Measurements from ENCODE around the gene PARP1. TPM values are rescaled to one million over a fixed set of nuclear protein-coding genes. Genes with fewer than 3 reads are reported as not detected.
A peak's percentile ranks its signal among the peaks of the same experiment; 100 is the strongest.

The PARP1 gene
- polyA plus RNA-seq, 1 donor from 2014 or later = 321 TPM

GRCh38 chr1:226312065-226312464 lies 95.8 kb downstream of the PARP1 start:
- no peaks in the 10 kb centered on the region for H3K9me3 Mint-ChIP-seq
- no peak overlapping the region for H3K27ac Mint-ChIP-seq
- H3K27me3 Mint-ChIP-seq = peaks cover 2% of the 10 kb centered on the region
- peaks cover 0 to 9% (median 7%) of the 10 kb centered on the region in 3 donors for H3K4me1 Mint-ChIP-seq
- no peak overlapping the region for H3K4me3 Mint-ChIP-seq
- peaks cover 1% of the 10 kb centered on the region for H3K36me3 Mint-ChIP-seq

GRCh38 chr1:226311376-226311775 lies 96.5 kb downstream of the PARP1 start:
- Mint-ChIP-seq H3K4me1 (peaks cover 0 to 9% (median 7%) of the 10 kb centered on the region in 3 donors), H3K27me3 (peaks cover 2% of the 10 kb centered on the region)

More at GRCh38 chr1:226311376-226311775, 96.5 kb downstream of the PARP1 start:
- Mint-ChIP-seq H3K36me3 (peaks cover 1% of the 10 kb centered on the region), H3K27ac (no peak overlapping the region), H3K4me3 (peak overlapping the region in 2 of 4 donors; percentile 15 to 96), H3K9me3 (no peaks in the 10 kb centered on the region)

Other genes starting within 250 kb of the PARP1 start
- 41.3 TPM for gene ACBD3, start 221.4 kb downstream of the PARP1 start, polyA plus RNA-seq
- gene MIXL1, start 184.4 kb downstream of the PARP1 start, polyA plus RNA-seq = 1.6 TPM
- 3.6 TPM for gene LIN9, start 98.9 kb downstream of the PARP1 start, polyA plus RNA-seq
- gene STUM, start 140.7 kb upstream of the PARP1 start, polyA plus RNA-seq = not detected